Stimulated activated CD4-positive, alpha-beta T cell treated with anti-CD3 and anti-CD28 coated beads, Interleukin-2, amount 100 ng/mL, for 4 hours (primary cell): ENCODE data around the gene BRD4.

Experiments
- DNase-seq: peaks from one replicate; pipeline ENCODE4 v3.0.0-alpha.2; 2020; ENCODE audit warnings: low read depth

The BRD4 gene

GRCh38 chr19:15191982-15192381 is 140.4 kb downstream of the BRD4 start:
- no peak for DNase-seq

- DNase-seq = no peak
These were observed 140.8 kb downstream of the BRD4 start for GRCh38 chr19:15191514-15191913.

GRCh38 chr19:15188851-15189250 is 143.5 kb downstream of the BRD4 start:
- no peak for DNase-seq

GRCh38 chr19:15187026-15188007 is 145.0 kb downstream of the BRD4 start:
- DNase-seq = no peak
